H9 (cell line): ENCODE measurements around the gene LRRFIP2. TPM values are rescaled to one million over a fixed set of nuclear protein-coding genes. Genes with fewer than 3 reads are reported as not detected.

Experiments used
- DNase-seq: peaks from one replicate; pipeline ENCODE4 v3.0.0-alpha.2; 2017
- H2AFZ ChIP-seq: one replicate; pipeline ENCODE4 v1.6.1; 2013; ENCODE audit warnings: mild to moderate bottlenecking, low read length, control low read depth, moderate library complexity
- H2AK5ac ChIP-seq: 2 replicates; pipeline ENCODE4 v1.6.1; 2013; ENCODE audit warnings: low read length, control low read depth, mixed read lengths; ENCODE audit not compliant: insufficient read length
- H2BK120ac ChIP-seq: one replicate; pipeline ENCODE4 v1.6.1; 2013; ENCODE audit warnings: low read depth, mild to moderate bottlenecking, low read length, control low read depth, inconsistent platforms; ENCODE audit not compliant: poor library complexity, severe bottlenecking
- H2BK12ac ChIP-seq: 2 replicates; pipeline ENCODE4 v1.6.1; 2013; ENCODE audit warnings: low read length, control low read depth, mixed read lengths, low read depth; ENCODE audit not compliant: insufficient read length
- H2BK15ac ChIP-seq: 2 replicates; pipeline ENCODE4 v1.6.1; 2013; ENCODE audit warnings: low read depth, low read length, control low read depth
- H2BK20ac ChIP-seq: one replicate; pipeline ENCODE4 v1.6.1; 2013; ENCODE audit warnings: low read depth, mild to moderate bottlenecking, low read length, control low read depth, inconsistent platforms; ENCODE audit not compliant: poor library complexity, severe bottlenecking
- H2BK5ac ChIP-seq: 2 replicates; pipeline ENCODE4 v1.6.1; 2013; ENCODE audit warnings: low read length, control low read depth, mixed read lengths; ENCODE audit not compliant: insufficient read length
- H3K14ac ChIP-seq: 2 replicates; pipeline ENCODE4 v1.6.1; 2013; ENCODE audit warnings: low read length, control low read depth; ENCODE audit not compliant: insufficient read depth
- H3K18ac ChIP-seq: 2 replicates; pipeline ENCODE4 v1.6.1; 2013; ENCODE audit warnings: low read depth, mild to moderate bottlenecking, mixed read lengths, low read length, control low read depth; ENCODE audit not compliant: insufficient read length
- H3K23ac ChIP-seq: 2 replicates; pipeline ENCODE4 v1.6.1; 2013; ENCODE audit warnings: low read length, control low read depth, mixed read lengths, low read depth; ENCODE audit not compliant: insufficient read length
- H3K23me2 ChIP-seq: 2 replicates; pipeline ENCODE4 v1.6.1; 2013; ENCODE audit warnings: low read depth, mild to moderate bottlenecking, mixed read lengths, low read length, control low read depth; ENCODE audit not compliant: insufficient read length, poor library complexity, severe bottlenecking
- H3K27ac ChIP-seq: 2 replicates; pipeline ENCODE4 v1.5.1; 2013; ENCODE audit warnings: low read length, control low read depth, mixed read lengths, low read depth; ENCODE audit not compliant: insufficient read length
- H3K27me3 ChIP-seq: 2 replicates; pipeline ENCODE4 v1.6.1; 2013; ENCODE audit warnings: low read length, control low read depth, inconsistent platforms; ENCODE audit not compliant: insufficient read depth
- H3K4ac ChIP-seq: 2 replicates; pipeline ENCODE4 v1.6.1; 2013; ENCODE audit warnings: low read depth, mild to moderate bottlenecking, control low read depth, inconsistent platforms, low read length, moderate library complexity
- H3K4me1 ChIP-seq: 2 replicates; pipeline ENCODE4 v1.6.1; 2013; ENCODE audit warnings: low read length, control low read depth, inconsistent platforms; ENCODE audit not compliant: insufficient read depth
- H3K4me2 ChIP-seq: 2 replicates; pipeline ENCODE4 v1.6.1; 2013; ENCODE audit warnings: low read length, control low read depth, mixed read lengths; ENCODE audit not compliant: insufficient read length, insufficient read depth
- H3K56ac ChIP-seq: 2 replicates; pipeline ENCODE4 v1.6.1; 2013; ENCODE audit warnings: low read depth, mild to moderate bottlenecking, mixed read lengths, low read length, control low read depth; ENCODE audit not compliant: insufficient read length
- H3K79me1 ChIP-seq: 2 replicates; pipeline ENCODE4 v1.6.1; 2013; ENCODE audit warnings: low read depth, mild to moderate bottlenecking, moderate library complexity, low read length, control low read depth, inconsistent platforms; ENCODE audit not compliant: insufficient read depth, poor library complexity, severe bottlenecking
- H3K79me2 ChIP-seq: 2 replicates; pipeline ENCODE4 v1.6.1; 2013; ENCODE audit warnings: low read length, control low read depth, inconsistent platforms; ENCODE audit not compliant: insufficient read depth
- H3K9ac ChIP-seq: 2 replicates; pipeline ENCODE4 v1.6.1; 2013; ENCODE audit warnings: low read length, control low read depth, mixed read lengths; ENCODE audit not compliant: insufficient read length; ENCODE audit errors: extremely low read depth
- H3K9me3 ChIP-seq: one replicate; pipeline ENCODE4 v1.6.1; 2013; ENCODE audit warnings: low read depth, low read length, inconsistent platforms; ENCODE audit not compliant: control insufficient read depth
- H3T11ph ChIP-seq: one replicate; pipeline ENCODE4 v1.6.1; 2013; ENCODE audit warnings: mild to moderate bottlenecking, low read length, control low read depth, inconsistent platforms
- H4K20me1 ChIP-seq: one replicate; pipeline ENCODE4 v1.6.1; 2013; ENCODE audit not compliant: control insufficient read depth, insufficient read length, insufficient read depth
- H4K5ac ChIP-seq: 2 replicates; pipeline ENCODE4 v1.6.1; 2013; ENCODE audit warnings: low read depth, mild to moderate bottlenecking, mixed read lengths, low read length, control low read depth; ENCODE audit not compliant: insufficient read length
- H4K8ac ChIP-seq: replicated peaks from 2 replicates; pipeline ENCODE4 v1.6.1; 2013; ENCODE audit warnings: low read length, control low read depth, mixed read lengths, low read depth; ENCODE audit not compliant: insufficient read length
- H4K91ac ChIP-seq: 2 replicates; pipeline ENCODE4 v1.6.1; 2013; ENCODE audit warnings: low read depth, mild to moderate bottlenecking, moderate library complexity, mixed read lengths, low read length, control low read depth; ENCODE audit not compliant: insufficient read length
- H3K27ac Mint-ChIP-seq, 3 experiments: 2 replicates in 2 of 3; 3 replicates in 1 of 3; pipeline ENCODE4 v1.8.0; 2020 to 2021; ENCODE audit warnings: mixed read lengths in 3 of 3, mild to moderate bottlenecking in 1 of 3, moderate library complexity in 1 of 3
- H3K27me3 Mint-ChIP-seq: 2 replicates; pipeline ENCODE4 v1.8.0; 2021; ENCODE audit warnings: low read depth, mild to moderate bottlenecking, moderate library complexity, mixed read lengths
- H3K36me3 Mint-ChIP-seq, 3 experiments: 2 replicates in 2 of 3; 3 replicates in 1 of 3; pipeline ENCODE4 v1.8.0; 2020 to 2021; ENCODE audit warnings: low read depth in 3 of 3, mixed read lengths in 3 of 3; ENCODE audit not compliant: insufficient read depth in 1 of 3
- H3K4me1 Mint-ChIP-seq, 2 experiments: 2 replicates each; pipeline ENCODE4 v1.8.0; 2020; ENCODE audit warnings: mixed read lengths in 2 of 2
- H3K4me3 Mint-ChIP-seq, 2 experiments: 2 replicates in 1 of 2; 3 replicates in 1 of 2; pipeline ENCODE4 v1.8.0; 2020 to 2021; ENCODE audit warnings: mild to moderate bottlenecking in 2 of 2, mixed read lengths in 2 of 2, moderate library complexity in 1 of 2
- H3K9me3 Mint-ChIP-seq, 2 experiments: 2 replicates in 1 of 2; 3 replicates in 1 of 2; pipeline ENCODE4 v1.8.0; 2020; ENCODE audit warnings: mild to moderate bottlenecking in 2 of 2, mixed read lengths in 2 of 2, moderate library complexity in 1 of 2
- CTCF ChIP-seq: fragments of 200-600 bp; sonication (generic); conservative IDR thresholded peaks from 3 replicates; pipeline ENCODE4 v1.8.0; 2021; ENCODE audit warnings: antibody characterized with exemption, mild to moderate bottlenecking
- WGBS: extraction: QIAGEN DNeasy Blood & Tissue Kit; methylation state at CpG from one replicate; pipeline ENCODE4 v1.1.7; 2013; ENCODE audit warnings: missing lambda C conversion rate, low lambda C conversion rate, mixed read lengths; ENCODE audit not compliant: insufficient read length; ENCODE audit errors: extremely low coverage; 5-methylcytosine and 5-hydroxymethylcytosine counted together
- total RNA-seq: library from RNA; stranded (reverse); gene quantifications from 2 replicates; pipeline ENCODE4 v1.2.1, GENCODE V29; 2021

LRRFIP2 gene
- total RNA-seq, 1 experiment from 2014 or later, result 30.7 TPM

- Histone ChIP-seq H3K27ac (no peak overlapping the region), H3K14ac (no peak overlapping the region), H3K27me3 (no peaks in the 10 kb centered on the region), H4K8ac (no peak overlapping the region), H2AK5ac (no peak overlapping the region), H4K91ac (no peak overlapping the region), H3K4me2 (no peak overlapping the region), H3K79me2 (no peaks in the 10 kb centered on the region), H3K9me3 (no peaks in the 10 kb centered on the region), H2BK120ac (no peak overlapping the region), H3K23ac (no peak overlapping the region), H2AFZ (no peak overlapping the region), H3K18ac (no peak overlapping the region), H3K23me2 (no peaks in the 10 kb centered on the region), H4K5ac (no peak overlapping the region), H2BK15ac (no peak overlapping the region), H2BK5ac (no peak overlapping the region), H2BK20ac (no peak overlapping the region), H3K79me1 (no peaks in the 10 kb centered on the region), H3K9ac (no peak overlapping the region), H3K4ac (no peak overlapping the region), H4K20me1 (no peaks in the 10 kb centered on the region), H3K56ac (no peak overlapping the region), H2BK12ac (no peak overlapping the region), H3T11ph (no peak overlapping the region), H3K4me1 (no peaks in the 10 kb centered on the region)
- Mint-ChIP-seq H3K4me1 (peaks cover 2% of the 10 kb centered on the region in 2 experiments; a peak in 2 of 4 replicates), H3K36me3 (peaks cover 0 to 5% (median 5%) of the 10 kb centered on the region in 3 experiments; a peak in 4 of 7 replicates), H3K4me3 (no peak overlapping the region), H3K27ac (no peak overlapping the region), H3K27me3 (no peaks in the 10 kb centered on the region), H3K9me3 (no peaks in the 10 kb centered on the region)
- no peak for TF ChIP-seq CTCF
- DNase-seq, result no peak
- no CpG with 5 or more reads among the region's 1 CpG for WGBS
Measured at GRCh38 chr3:37168896-37169295, 5.5 kb downstream of the LRRFIP2 start.
